Measurements from ENCODE around the gene XRN2. TPM values are rescaled to one million over a fixed set of nuclear protein-coding genes. Genes with fewer than 3 reads are reported as not detected.

Gene XRN2
- total RNA-seq, 3 donors from 2014 or later, result 35.3 to 47.7 (median 43.2) TPM

DNA sequence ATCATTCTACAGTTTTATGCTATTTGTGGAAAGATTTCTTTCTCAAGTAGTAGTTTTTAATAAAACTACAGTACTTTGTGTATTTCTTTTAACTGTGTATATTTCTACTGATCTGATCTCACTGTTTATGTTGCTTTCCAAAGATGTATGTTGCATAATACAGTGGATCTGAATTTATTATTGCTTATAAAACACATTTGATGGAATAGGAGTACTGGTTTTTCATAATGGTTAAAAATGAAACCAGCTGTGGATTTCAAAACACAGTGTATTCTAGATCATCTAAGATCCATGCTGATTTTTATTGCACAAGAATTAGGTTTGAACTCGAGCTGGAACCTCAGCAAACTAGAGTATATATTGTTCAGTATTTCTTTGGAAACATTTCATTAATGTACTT, 86.2 kb downstream of the XRN2 start:
- intact Hi-C loops (cut with DNase I, micrococcal nuclease), result no loop called here
- no peaks in the 10 kb centered on the region for H3K36me3 ChIP-seq (ENCODE audit: low read depth)
- ATAC-seq, result no peak

GRCh38 chr20:21390768-21391167, 87.6 kb downstream of the XRN2 start:
- no peak for DNase-seq
- intact Hi-C loops (cut with DNase I, micrococcal nuclease), result no loop called here
- Histone ChIP-seq H3K36me3 (ENCODE audit: low read depth) (no peaks in the 10 kb centered on the region), H3K4me3 (no peak overlapping the region), H3K9me3 (no peaks in the 10 kb centered on the region), H3K4me1 (ENCODE audit: low read depth) (no peaks in the 10 kb centered on the region)
- no peak for ATAC-seq
- no peak for TF ChIP-seq CTCF (IDR thresholded peaks at IDR 0.05)

More for the DNA sequence above, 86.2 kb downstream of the XRN2 start:
- no peaks in the 10 kb centered on the region for H3K4me1 ChIP-seq (ENCODE audit: low read depth)
- no peak for DNase-seq
- no peak for TF ChIP-seq CTCF (IDR thresholded peaks at IDR 0.05)
- no peak overlapping the region for H3K4me3 ChIP-seq
- no peaks in the 10 kb centered on the region for H3K9me3 ChIP-seq

GRCh38 chr20:21391185-21391971, 88.2 kb downstream of the XRN2 start:
- ATAC-seq (no peak), DNase-seq (peak in 1 of 3 donors; percentile 21)
- Histone ChIP-seq H3K4me3 (no peak overlapping the region), H3K9me3 (no peaks in the 10 kb centered on the region), H3K4me1 (ENCODE audit: low read depth) (peaks cover 4% of the 10 kb centered on the region), H3K36me3 (ENCODE audit: low read depth) (no peaks in the 10 kb centered on the region)
- no peak for TF ChIP-seq CTCF (IDR thresholded peaks at IDR 0.05)
- intact Hi-C loops (cut with DNase I, micrococcal nuclease), result no loop called here

- intact Hi-C loops (cut with DNase I, micrococcal nuclease), result no loop called here
Measured at GRCh38 chr20:21391972-21392352, 88.8 kb downstream of the XRN2 start.

DNA sequence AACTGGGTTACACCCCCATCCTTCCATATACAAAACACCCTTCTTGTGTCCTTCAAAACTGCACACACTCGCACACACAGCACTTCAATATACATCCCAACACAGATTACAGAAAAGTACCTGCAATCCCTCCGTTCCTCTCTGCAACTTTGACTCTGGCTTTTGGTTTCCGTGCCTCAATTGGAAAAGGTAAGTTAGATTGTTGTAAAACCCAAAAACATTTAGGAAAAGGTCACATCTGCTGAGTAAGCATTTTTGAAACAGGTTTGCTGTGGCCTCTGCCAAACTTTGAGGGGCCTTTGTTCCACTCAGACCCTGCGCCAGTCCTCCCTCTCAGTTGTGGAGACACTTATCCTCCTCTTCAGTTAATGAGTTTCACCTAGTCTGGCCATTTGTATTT, 90.0 kb downstream of the XRN2 start:
- no peak for ATAC-seq
- no peak for TF ChIP-seq CTCF (IDR thresholded peaks at IDR 0.05)
- H3K4me3 ChIP-seq, result no peak overlapping the region
- H3K36me3 ChIP-seq (ENCODE audit: low read depth), result no peaks in the 10 kb centered on the region
- DNase-seq, result no peak
- no peaks in the 10 kb centered on the region for H3K9me3 ChIP-seq
- H3K4me1 ChIP-seq (ENCODE audit: low read depth), result peaks cover 4% of the 10 kb centered on the region
- intact Hi-C loops (cut with DNase I, micrococcal nuclease), result no loop called here

More at GRCh38 chr20:21391972-21392352, 88.8 kb downstream of the XRN2 start:
- DNase-seq (no peak), ATAC-seq (no peak)
- peaks cover 4% of the 10 kb centered on the region for H3K4me1 ChIP-seq (ENCODE audit: low read depth)
- no peak overlapping the region for H3K4me3 ChIP-seq
- TF ChIP-seq CTCF (IDR thresholded peaks at IDR 0.05), result no peak
- H3K36me3 ChIP-seq (ENCODE audit: low read depth), result no peaks in the 10 kb centered on the region
- no peaks in the 10 kb centered on the region for H3K9me3 ChIP-seq

Measured in mucosa of descending colon (tissue), 3 donors.